Hematopoietic multipotent progenitor cell treated with erythropoietin and hydrocortisone succinate and interleukin-3 and kit ligand, for 17 days (in vitro differentiated cells): ENCODE data around the gene PSMB11.
"Not testable (repeated sequence)": the region's sequence is repeated elsewhere in the genome, so short reads cannot be mapped to it uniquely, and the experiment has no call there.

Experiments used
- DNase-seq: peaks from one replicate; pipeline ENCODE4 v3.0.0-alpha.2; 2015; ENCODE audit warnings: low spot score

PSMB11 gene, protein sequence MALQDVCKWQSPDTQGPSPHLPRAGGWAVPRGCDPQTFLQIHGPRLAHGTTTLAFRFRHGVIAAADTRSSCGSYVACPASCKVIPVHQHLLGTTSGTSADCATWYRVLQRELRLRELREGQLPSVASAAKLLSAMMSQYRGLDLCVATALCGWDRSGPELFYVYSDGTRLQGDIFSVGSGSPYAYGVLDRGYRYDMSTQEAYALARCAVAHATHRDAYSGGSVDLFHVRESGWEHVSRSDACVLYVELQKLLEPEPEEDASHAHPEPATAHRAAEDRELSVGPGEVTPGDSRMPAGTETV

DNA sequence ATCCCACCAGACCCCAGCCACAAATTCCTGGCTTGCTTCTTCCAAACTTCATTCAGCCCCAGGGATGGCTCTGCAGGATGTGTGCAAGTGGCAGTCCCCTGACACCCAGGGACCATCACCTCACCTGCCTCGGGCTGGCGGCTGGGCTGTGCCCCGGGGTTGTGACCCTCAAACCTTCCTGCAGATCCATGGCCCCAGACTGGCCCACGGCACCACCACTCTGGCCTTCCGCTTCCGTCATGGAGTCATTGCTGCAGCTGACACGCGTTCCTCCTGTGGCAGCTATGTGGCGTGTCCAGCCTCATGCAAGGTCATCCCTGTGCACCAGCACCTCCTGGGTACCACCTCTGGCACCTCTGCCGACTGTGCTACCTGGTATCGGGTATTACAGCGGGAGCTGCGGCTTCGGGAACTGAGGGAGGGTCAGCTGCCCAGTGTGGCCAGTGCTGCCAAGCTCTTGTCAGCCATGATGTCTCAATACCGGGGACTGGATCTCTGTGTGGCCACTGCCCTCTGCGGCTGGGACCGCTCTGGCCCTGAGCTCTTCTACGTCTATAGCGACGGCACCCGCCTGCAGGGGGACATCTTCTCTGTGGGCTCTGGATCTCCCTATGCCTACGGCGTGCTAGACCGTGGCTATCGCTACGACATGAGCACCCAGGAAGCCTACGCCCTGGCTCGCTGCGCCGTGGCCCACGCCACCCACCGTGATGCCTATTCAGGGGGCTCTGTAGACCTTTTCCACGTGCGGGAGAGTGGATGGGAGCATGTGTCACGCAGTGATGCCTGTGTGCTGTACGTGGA lies at the start of gene PSMB11:
PSMB11 (plus strand) TSS at position 51 of the 804 bp plus-strand sequence; CDS start at position 65, 14 bp downstream.
- no peak for DNase-seq

DNA sequence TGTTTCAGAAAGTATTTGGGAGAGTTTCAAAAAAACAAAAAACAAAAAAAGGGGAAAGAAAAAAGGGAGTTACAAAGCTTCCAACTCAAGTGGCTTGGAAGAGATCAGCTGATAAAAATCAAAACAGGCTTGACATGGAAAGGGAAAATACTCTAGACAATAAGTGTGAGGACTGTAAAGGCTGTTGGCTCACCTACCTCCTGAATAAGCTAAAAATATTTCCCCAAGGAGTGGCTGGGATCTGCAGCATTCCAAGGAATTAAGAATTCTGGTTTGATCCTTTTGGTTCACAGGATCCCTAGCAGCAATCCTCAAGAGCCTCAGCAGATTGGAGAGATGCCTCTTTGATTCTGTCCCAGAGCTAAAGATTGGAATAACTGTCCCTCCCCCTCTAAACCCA lies 48.5 kb upstream of the PSMB11 start:
- DNase-seq: no peak

DNA sequence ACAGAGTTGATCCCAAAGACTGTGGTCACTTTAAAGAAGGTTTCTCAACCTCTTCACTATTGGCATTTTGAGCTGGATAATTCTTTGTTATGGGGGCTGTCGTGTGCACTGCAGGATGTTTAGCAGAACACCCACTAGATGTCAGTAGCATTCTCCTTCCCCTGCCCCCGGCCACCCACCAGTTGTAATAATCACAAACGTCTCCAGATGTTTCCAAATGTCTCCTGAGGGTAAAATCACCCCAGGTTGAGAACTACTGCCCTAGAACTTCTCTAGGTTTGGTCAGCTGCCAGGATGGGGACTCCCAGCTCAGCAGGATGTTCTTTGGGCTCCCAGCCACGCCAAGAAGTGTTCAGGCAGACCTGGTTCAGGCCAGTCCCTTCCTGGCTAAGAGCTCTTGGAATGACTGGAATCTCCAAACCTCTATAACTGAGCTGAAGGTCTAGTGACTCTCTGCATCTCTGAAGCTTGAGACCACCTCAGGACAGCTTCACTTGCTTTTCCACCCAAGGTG lies 47.2 kb upstream of the PSMB11 start:
- peak; percentile 34 for DNase-seq

DNA sequence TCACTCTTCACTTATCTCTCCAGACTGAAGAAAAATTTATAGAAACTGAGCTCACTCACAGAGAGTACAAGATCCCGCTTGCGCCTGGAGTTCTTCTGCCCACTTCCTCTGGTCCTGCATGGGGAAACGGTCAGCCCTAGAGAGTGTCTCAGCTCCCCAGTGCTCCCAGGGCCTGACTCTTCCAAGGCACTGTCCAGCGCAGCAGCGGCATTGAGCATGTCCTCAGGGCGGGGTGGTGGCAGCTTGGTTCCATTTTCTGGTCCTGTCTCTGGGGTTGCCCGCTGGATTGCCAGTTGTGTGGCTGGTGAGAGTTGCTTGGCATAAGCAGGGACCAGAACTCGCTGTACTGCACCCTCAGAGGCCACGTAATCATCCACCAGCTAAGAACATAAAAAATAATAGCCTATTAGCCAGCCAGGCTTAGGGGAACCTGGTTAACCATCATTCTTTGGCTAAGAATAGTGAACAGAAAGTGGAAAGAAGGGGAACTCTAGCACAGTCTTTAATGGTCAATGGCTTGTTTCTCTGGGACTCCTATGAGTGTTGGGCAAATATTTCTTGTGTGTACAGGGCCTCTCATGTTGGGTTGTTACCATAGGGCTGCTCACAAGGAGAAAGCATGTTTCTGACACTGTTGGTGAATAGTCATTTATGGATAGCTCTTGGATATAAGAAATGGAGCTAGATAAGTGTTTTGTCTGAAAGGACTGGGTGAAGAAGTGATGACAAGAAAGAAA lies 46.0 kb upstream of the PSMB11 start:
- DNase-seq: no peak

DNA sequence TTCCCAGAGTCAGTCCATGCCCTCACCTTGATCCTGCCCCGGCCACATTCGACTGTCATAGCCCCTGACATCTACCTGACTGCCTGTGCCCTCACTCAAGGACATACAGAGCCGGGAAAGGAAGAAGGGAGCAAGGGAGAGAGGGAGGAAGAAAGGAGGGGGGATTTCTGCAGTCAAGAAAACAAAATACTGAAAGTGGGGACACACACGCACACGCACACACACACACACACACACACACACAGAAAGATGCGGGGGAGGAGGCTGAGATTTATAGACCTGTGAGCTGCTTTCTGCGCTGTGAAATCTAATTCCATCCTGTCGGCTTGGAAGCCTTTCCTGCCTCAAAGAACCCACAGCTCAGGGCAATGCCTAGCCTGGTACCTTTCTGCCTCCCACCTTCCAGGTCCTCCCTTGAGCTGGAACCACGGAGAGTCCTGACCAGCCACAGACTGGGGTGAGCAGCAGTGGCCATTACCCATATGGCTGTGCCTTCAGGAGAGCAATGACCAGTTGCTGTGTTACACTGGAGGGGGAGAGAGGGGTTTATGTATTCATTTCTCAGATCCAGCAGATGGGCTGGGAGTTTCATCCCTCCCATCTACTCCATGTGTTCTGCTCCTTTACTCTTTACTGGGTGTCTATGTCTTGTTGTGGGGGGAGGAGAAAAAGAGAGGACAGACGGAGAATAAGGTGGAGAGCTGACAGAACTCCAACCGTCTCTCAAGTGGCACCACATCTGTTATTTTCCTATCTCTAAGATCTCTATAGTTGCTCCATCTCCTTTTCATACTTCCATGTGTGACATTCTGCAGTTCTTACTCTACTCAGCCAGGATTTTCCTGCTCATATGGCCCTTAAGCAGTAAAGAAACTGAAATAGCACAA lies 45.0 kb upstream of the PSMB11 start:
- DNase-seq: no peak

DNA sequence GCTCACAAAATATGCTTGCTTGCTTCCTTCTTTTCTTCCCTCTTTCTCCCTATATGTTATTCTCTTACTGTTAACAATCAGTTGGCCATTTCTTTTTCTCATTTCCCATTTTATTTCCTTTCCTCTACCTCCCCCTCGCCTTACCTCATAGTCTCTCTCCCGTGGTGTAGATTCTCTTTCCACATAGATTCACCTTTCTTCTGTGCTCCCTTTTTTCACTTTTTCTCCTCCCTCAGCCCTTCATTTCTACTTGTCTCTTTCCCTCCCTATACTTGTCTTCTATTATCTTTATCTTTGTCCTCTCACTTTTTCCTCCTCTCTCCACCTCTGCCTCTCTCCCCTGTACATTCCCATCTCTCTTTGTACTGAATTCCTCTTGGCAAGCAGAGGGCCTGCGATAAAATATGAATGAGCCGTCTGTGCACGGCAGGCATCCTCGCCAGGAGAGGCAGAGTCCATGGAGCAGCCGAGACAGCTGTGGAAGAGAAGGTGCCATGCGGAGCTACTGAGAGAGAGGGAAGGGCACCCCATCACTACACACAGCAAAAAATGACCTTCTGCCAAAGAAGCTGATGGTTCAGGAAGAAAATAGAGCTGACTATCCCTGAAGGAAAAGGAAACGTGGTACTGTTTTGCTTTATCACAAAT lies 44.2 kb upstream of the PSMB11 start:
- DNase-seq: no peak

DNA sequence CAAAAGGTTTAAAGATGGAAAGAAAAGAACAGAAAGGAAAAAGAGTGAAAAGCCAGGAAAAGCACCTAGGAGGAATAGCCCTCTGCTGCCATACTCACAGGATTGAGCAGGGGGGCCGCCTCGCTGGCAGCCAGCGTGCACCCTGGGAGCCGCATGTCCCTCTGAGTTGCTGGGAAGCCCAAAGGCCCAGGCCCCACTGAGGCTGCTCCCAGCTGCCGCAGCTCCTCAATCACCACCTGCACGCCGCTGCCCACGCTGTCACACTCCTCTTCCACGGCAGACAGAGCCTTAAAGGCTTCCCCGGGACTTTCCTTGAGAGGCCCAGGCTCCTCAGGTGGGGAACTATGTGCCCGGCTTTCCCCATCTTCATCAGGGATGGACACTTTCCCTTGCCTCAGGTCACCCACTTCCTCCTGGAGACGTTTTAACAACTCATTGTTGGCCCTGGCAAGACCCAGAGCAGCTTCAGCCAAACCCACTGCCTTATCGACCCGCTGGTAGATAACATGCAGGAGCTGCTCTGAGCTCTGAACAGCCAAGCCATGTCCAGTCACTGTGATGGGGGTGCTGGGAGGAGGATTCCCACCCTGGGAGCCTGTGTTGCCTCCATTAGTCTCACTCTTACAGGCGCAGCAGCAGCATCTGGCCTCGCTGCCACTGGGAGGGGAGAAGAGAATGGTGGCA lies 43.5 kb upstream of the PSMB11 start:
- DNase-seq: no peak

DNA sequence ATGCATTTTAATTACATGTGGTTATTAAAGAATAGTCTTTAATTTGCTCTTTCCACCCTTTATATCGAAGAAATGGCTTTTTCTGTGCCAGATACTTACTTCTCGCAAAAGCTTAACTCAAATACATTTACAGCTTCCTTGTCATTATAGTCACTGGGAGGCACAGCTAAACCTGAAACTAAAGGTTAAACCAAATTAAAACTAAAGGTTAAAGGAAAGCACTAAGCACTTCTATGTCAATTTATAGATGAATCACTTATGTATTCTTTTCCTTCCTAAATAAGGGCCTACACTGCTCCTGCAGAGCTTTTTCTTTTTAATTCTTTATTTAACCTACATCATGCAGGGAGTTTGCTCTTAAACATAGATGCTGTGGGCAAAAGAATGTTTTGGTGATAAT lies 41.2 kb upstream of the PSMB11 start:
- DNase-seq: no peak

DNA sequence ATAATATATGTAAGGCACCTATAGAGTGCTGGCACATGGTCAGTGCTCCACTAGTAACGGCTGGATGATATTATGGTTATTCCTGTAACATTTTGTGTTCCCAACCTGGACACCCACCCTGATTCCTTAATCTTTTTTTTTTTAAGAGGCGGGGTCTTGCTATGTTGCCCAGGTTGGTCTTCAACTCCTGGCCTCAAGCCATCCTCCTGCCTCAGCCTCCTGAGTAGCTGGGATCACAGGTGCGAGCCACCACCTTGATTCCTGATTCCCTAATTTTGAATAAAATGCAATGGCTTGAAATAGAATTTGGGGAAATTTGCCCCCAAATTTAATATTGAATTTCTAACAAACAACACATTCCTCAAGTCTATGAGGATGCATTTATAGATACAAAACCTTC lies 39.4 kb upstream of the PSMB11 start:
- DNase-seq: no peak

DNA sequence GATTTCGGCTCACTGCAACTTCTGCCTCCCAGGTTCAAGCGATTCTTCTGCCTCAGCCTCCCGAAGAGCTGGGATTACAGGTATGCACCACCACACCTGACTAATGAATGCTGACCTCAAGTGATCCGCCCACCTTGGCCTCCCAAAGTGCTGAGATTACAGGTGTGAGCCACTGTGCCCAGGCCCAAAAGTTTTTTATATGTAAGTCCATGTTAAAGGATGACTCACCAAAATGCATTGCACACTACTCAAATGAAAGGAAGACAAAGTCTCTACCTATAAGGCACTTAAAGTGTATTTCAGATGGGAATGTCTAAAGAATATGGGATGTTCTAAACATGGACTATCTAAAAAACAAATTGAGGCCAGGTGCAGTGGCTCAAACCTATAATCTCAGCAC lies 37.7 kb upstream of the PSMB11 start:
- DNase-seq: not testable (repeated sequence)

DNA sequence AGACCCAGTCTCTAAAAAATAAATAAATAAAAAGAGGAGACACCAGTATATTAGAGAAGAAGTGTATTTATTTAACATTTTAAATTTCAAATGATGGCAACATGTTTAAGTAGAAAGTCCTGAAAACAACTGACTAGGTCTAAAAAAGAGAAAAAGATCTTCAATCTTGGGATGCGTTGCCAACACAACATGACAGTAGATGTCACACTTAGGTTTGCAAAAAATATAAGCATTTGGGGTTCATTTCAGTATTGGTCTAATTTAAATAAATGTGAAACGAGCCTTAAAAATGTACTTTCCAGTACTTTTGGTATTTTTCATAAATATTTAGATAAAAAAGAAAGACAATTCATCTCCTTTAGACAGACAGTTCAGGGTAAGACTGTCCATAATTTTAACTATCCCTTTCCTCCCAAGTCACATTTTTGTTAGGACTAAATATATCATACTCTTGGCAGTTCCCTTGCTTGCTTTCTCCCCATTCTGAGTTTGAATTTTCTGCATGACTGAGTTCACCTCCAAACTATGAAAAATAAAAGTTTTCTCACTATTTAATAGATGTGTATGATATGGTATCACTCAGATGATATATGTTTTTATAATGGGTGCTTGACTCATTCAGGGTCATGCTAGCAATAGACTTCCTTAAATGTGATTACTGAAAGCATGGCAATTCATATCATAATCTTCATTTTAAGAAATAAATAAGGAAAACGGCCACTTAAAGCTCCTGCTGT lies 36.4 kb upstream of the PSMB11 start:
- no peak for DNase-seq

DNA sequence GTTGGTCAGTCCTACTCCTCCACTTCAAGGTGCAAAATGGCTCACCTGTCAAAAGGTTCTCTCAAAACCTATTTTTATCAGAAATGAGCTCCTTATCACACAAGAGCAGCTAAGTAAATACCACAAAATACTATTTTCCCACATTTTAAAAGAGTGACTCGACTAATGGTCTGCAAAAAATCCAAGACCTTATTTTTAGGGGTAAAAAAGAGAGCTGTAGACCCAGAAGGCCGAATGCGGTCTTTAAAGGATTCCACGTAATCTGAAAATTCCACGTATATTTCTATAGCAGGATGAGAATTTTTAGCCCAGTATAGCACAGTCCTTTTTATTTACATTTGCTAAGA lies 35.9 kb upstream of the PSMB11 start:
- DNase-seq: peak; percentile 24

DNA sequence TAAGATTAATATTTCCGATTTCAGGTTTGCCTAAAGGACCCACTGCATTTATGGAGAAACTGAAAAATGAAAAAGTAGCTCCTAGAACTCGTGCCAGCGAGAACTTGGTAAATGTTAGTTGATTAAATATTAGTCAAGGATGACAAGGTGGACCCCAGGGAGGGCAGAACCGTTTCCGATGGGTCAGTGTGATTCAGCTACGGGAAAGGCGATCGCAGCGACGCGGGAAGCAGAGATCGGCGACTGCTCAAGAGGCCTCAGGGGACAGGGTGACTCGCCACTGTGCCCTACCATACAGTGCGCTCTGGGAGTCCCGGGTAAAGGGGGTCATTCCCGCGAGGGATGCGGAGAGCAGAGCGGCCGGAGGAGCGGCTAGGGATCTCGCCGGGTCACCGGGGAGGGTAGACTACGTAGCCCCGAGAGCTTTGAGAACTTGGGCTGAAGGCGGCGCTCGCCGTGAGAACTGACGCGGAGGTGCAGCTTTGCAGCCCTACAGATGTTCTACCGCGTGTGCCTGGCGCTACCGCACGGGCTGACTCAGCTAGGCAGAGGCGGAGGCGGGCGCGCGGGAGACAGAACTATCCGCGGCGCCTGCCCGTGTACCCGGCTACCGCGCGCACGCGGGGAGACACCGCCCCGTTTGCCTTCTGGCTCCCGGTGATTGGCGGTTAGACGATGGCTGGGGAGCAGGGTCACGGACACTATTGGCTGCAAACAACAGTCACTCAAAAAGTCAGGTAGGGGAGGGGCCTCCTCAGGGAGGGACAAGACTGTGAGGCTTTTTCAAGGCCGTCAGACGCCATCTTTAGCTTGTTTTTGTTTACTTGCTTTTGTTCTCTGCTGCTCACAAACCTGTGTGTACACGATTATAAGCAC lies 35.2 kb upstream of the PSMB11 start:
- peak; percentile 99 for DNase-seq

DNA sequence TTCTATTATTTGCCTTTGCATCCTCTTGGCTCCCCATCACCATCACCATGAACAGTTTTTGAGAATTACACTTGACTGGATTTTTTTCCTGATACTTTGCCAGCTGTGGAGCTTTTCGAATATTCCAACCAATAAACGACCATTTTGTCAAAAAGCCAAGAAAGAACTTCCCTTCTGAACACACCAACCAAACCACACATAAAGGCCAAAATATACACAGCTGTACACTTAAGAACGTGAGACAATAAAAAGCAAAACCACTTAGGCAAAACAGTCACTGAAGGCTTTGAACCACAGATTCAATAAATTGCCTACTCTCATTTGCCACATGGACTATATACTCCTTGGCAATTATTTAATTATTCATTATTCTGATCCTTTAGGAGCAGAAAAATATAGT lies 33.2 kb upstream of the PSMB11 start:
- DNase-seq: no peak

DNA sequence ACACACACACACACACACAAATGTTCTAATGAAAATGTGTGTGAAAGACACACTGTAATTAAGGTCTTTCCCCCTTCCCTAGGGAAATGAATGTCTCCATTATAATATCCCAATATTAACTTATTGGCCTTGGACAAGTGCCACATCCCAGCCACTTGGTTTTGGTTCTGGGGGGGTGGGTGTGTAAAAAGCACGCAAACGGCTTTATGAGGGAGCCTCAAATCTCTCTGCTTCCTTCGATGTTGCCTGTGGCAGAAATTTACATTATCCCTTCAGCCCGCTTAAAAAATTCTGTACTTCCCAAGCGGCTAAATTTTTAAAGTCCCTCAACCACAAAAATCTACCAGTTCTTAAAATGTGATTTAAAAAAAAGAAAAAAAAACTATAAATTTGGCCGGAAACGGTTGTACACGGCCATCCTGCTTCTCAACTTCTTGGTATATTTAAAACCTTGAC lies 32.5 kb upstream of the PSMB11 start:
- no peak for DNase-seq

DNA sequence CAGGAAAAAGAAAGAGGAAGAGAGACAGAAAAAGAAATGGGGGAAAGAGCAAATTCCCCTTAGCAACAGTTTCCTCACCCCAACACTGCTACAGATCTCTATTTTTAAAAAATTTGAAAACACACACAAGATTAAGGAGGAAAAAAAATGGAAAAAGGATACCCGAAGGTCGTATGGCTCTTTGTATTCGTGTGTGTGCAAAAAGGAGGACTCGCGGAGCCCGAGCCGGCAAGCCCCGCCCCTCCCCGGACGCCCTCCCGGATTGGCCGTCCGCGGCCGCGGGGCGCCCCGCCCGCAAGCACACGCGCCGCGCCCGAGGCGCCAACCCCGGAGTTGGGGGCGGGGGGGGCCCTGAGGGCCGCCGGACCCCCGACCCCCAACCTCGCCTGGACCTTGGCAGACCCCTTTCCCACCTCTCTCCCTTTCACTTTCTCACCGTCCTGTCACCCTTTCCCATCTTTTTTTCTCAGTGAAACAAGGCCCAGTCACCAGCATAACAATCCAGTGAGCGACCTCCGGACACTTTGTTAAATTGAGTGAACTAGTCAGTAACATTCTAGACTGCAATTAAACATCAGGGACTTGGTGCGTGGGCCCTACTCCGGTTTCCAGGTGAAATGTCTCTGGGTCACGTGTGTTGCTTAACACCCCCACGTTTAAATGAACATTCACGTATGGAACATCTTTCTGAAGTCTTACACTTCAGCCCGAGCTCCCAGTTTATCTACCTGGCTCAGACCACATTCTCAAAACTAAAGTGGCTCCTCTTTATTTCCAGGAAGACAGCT lies 31.9 kb upstream of the PSMB11 start, which contains the start of gene C14orf93:
C14orf93 (minus strand) TSS at position 205 of the 788 bp plus-strand sequence. CDS start 11,120 bp downstream, outside the sequence.
- DNase-seq: peak; percentile 80

DNA sequence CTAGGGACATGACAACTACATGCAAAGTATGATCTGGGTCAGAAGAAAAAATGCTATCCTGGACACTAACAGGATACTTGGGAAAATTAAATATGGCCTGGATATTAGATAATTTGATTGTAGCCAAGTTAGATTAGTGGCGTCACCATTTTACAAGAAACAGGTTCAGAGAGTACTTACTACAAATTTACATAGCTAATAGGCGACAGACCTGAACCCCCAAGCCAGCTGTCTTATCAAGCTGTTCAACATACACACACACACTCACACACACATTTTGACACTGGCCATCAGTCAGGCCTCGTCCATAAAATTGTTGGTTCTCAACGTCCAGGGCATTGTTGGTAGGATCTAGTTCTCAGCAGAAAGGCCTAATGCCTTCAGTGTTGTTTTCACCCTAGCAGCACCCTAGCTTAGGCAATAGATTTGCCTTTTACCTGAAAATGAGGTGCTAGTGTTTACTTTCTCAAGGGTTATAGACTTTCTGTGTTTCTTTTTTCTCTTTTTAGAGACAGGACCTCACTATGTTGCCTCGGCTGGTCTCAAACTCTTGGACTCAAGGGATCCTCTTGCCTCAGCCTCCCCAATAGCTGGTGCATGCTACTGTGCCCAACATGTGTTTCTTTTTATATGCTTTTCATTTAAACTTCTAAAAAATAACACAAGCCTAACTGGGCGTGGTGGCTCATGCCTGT lies 28.8 kb upstream of the PSMB11 start:
- DNase-seq: no peak
